Coronary artery (tissue), 2 donors: Measurements from ENCODE around the gene BTBD9.

Source experiments
- DNase-seq: peaks from one replicate; pipeline ENCODE4 v3.0.0-alpha.2; 2017; ENCODE audit warnings: low spot score
- H3K27ac ChIP-seq, 2 donors: fragments of 200-600 bp; sonication (generic); one replicate each; pipeline ENCODE4 v1.5.1; 2016 to 2019
- H3K4me3 ChIP-seq: fragments of 200-600 bp; sonication (generic); 2 replicates; pipeline ENCODE4 v1.5.1; 2016; ENCODE audit warnings: mild to moderate bottlenecking, moderate library complexity
- TF ChIP-seq, protein P1 (sequence below): fragments of 200-600 bp; sonication (generic); IDR thresholded peaks from one replicate; pipeline ENCODE4 v1.5.1; 2019; ENCODE audit warnings: antibody characterized with exemption

BTBD9 gene

DNA sequence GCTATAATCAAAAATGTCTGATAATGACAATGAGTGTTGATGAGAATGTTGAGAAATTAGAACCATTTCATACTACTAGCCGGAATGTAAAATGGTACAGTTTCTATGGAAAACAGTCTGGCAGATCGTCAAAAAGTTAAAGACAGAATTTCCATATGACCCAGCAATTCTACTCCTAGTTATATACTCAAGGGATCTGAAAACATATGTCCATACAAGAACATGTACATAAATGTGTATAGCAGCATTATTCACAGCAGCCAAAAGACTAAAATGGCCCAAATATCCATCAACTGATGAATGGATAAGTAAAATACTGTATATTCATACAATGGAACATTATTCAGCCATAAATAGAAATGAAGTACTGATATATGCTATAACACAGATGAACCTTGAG lies 236.2 kb downstream of the BTBD9 start:
- Histone ChIP-seq H3K27ac (no peak overlapping the region), H3K4me3 (no peak overlapping the region)
- TF ChIP-seq, protein P1, sequence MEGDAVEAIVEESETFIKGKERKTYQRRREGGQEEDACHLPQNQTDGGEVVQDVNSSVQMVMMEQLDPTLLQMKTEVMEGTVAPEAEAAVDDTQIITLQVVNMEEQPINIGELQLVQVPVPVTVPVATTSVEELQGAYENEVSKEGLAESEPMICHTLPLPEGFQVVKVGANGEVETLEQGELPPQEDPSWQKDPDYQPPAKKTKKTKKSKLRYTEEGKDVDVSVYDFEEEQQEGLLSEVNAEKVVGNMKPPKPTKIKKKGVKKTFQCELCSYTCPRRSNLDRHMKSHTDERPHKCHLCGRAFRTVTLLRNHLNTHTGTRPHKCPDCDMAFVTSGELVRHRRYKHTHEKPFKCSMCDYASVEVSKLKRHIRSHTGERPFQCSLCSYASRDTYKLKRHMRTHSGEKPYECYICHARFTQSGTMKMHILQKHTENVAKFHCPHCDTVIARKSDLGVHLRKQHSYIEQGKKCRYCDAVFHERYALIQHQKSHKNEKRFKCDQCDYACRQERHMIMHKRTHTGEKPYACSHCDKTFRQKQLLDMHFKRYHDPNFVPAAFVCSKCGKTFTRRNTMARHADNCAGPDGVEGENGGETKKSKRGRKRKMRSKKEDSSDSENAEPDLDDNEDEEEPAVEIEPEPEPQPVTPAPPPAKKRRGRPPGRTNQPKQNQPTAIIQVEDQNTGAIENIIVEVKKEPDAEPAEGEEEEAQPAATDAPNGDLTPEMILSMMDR = no peak
- no peak for DNase-seq

DNA sequence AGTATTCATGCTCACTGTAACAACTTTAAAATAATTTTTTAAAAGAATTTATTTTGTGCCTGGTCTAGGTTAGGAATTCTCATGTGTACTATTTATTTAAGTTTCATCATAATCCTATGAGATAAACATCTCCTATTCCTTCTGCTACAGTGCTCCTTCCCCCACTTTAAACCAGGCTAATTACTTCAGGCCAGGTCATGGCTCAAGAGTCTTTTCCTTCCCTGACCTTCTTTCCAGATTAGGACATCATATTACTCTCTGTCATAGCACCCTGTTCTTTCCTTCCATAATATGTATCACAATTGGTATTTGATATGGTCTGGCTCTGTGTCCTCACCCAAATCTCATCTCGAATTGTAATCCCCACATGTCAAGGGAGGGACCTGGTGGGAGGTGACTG lies 239.0 kb downstream of the BTBD9 start:
- Histone ChIP-seq H3K4me3 (no peak overlapping the region), H3K27ac (no peak overlapping the region)
- TF ChIP-seq, protein P1 = no peak
- DNase-seq = no peak

DNA sequence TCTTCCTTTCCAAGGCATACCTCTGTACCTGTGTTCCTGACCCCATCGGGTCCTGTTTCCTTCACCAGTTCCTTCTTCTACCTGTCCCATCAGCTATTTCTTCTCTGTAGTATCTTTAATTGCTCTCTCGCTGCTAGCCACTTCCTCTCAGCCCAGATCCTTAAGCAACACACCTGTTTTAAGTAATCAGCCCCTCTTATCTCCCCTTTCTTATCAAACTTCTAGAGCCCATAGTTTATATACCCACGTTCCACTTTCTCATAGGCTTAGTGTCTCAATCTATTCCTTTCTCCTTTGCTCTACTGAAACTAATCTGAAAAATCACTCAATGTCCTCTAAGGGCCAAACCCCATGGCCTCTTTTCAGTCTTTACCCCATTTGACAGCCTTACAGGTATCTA lies 239.6 kb downstream of the BTBD9 start:
- DNase-seq = no peak
- TF ChIP-seq, protein P1 = no peak
- H3K27ac ChIP-seq = no peak overlapping the region

DNA sequence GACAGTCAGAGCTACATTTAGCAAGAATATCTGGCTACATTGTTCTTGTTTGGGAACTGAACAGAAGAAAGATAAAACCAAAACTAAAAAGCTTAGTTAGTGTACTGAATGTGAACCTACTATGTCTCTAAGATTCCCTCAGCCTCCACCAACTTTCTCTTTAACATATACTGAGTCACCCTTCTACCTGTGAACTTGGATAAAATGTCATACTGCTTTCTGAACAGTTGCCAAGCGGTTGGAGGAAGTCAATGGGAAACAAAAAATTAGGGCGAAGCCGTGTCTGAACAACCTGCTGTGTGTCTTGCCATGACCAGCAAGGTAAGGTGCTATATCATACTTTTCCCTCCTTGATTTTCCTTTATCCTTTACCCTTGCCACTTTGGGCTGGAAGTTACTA lies 243.5 kb downstream of the BTBD9 start:
- Histone ChIP-seq H3K4me3 (no peak overlapping the region), H3K27ac (no peak overlapping the region)
- TF ChIP-seq, protein P1 = no peak
- no peak for DNase-seq

More for the DNA sequence above, 239.6 kb downstream of the BTBD9 start:
- no peak overlapping the region for H3K4me3 ChIP-seq

DNA sequence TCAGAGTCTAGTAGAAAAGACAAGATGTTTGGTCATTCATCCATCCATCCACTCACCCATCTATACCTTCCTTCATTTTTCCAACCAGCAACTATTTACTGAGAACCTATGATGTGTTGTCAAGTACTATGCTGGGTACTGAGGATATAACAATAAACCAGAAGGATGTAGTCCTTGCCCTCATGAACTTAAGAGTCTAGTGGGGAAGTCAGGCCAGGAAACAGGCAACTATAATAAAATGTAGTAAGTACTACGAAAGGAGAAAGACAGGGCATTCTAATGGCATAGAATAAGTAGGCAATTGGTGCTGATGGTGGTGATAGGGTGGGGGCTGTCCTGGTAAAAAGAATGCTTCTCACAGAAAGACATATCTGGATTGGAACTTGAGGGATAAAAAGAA lies 245.7 kb downstream of the BTBD9 start:
- TF ChIP-seq, protein P1 = no peak
- no peak for DNase-seq
- Histone ChIP-seq H3K27ac (no peak overlapping the region), H3K4me3 (no peak overlapping the region)

DNA sequence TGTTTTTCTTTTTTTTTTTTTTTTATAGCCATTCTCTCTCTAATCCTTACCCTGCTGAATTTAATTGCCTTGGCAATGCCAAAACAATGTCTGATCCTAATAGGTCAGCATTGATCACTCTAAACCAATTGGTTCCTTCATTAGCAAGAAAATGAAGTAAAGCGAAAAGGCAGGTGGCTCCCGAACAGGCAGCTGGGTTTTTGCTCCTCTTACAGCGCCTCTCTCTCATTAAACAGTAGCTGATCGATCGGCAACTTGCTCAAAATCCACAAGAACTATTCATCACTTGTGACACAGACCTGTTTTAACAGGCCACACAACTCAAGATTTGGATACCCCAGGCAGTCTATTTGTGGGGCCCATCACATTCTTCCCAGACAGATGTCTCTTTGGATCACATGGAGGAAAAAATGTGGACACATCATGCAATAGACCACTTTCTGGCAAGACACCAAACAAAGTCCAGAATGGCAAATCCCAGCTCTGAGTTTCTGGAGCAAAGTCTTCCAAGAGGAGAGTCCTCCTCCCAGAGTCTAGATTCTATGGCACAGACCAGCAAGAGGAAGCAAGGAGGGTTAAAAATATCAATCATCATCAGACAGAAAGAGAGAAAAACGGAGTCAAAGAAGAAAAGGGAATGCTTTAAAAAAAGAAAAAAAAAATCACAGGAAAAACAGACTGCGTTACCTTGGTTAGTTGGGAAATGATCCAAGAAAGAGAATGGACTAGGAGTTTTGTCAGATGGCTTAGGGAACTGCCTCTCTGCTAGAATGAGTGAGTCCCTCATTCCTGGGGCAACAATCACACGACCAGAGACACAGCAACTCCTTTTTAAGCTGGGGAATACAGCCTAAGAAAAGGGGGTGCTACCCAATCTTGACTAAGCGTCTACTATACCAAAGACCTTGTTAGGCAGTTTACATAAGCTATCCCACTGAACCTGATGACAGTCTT lies 247.8 kb downstream of the BTBD9 start:
- no peak for DNase-seq
- H3K4me3 ChIP-seq = no peak overlapping the region
- TF ChIP-seq, protein P1 = no peak
- H3K27ac ChIP-seq = no peak overlapping the region

DNA sequence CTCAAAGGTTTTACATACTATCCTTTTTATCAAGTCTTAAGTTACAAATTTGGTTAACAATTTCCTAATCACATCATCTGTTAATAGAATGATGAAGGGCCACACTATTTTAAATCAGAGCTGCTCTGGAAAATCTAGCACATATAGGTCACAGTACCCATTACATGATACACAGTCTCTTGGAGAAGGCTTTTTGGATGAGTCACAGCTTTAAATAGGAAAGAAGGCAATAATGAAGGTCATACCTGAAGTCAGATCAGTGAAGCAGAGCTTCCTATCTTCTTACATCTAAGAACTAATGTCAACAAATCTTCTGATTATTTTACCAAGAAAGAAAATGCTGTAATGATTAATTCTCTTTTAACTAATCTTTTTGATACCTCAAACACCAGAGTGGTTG lies 248.5 kb downstream of the BTBD9 start:
- TF ChIP-seq, protein P1 = no peak
- DNase-seq = no peak
- no peak overlapping the region for H3K27ac ChIP-seq
- no peak overlapping the region for H3K4me3 ChIP-seq
